ENCODE data around the gene ZFYVE28.

DNA sequence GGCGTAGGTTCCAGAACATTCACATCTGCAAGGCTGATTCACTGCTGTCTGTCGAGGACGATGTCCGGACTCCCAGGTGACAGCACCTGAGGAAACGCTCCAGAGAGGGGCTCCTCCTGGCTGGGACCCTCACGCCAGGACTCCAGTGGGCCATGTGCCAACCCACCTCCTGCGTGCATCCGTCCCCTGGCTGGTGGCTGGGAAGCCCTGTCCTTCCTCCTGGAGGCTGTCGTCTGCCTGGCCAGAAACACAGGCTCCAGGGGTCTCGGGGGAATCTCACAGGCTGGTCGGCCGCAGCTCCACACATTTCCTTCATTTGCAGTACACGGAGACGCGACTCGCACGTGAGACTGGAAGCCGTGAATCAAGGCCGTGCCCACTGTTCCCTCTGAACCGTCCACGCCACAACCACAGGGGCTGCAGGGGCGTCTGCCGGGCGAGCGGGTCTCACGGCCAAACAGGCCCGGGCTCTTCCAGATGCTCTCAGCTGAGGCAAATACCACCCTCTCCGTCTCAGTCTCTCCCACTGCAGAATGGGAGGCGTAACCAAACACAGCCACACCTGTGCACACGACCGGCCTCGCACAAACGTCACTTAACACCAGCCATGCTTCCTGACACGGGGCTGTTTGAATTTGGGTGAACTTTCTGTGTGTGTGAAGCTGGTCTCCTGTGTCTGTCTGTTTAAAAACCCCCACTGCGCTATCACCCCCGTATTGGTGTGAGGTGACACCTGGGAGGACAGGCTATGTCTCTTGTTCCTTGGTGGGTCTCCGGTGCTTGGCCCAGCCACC, 117.8 kb downstream of the ZFYVE28 start:
- TF ChIP-seq GATA2 (IDR thresholded peaks at IDR 0.05; ENCODE audit: low read depth, low read length) (no peak), GATA3 (IDR thresholded peaks at IDR 0.05; ENCODE audit: low read depth, low read length) (no peak)

Data from SH-SY5Y (cell line).